Measurements from ENCODE around the gene CDC42EP4. TPM values are rescaled to one million over a fixed set of nuclear protein-coding genes. Genes with fewer than 3 reads are reported as not detected.
A peak's percentile ranks its signal among the peaks of the same experiment; 100 is the strongest.

The CDC42EP4 gene
- total and polyA plus RNA-seq, 9 of the 15 experiments (the other 6 are each of a cell fraction or from before 2014, with no cell fraction given): 0.65 to 20.8 (median 12.3) TPM

- TF ChIP-seq ATF3 (IDR thresholded peaks at IDR 0.05) (peak; percentile 22; the same call in 1 of the 2 replicates), ATF3 (CRISPR knock-in tag; conservative IDR thresholded peaks at IDR 0.05) (no peak), RBM14 (IDR thresholded peaks at IDR 0.05; ENCODE audit: borderline replicate concordance, insufficient read depth, low read depth, low read length) (no peak), MECOM (CRISPR knock-in tag; IDR thresholded peaks at IDR 0.05) (no peak), TAF9B (IDR thresholded peaks at IDR 0.05; ENCODE audit: partially characterized antibody) (no peak), TEAD1 (CRISPR knock-in tag; IDR thresholded peaks at IDR 0.05) (0 out of 4 replicates have a peak, but pooled peaks of 1 of the 2 experiments have one; percentile 6), RNF219 (CRISPR knock-in tag; IDR thresholded peaks at IDR 0.05) (no peak), UBTF (IDR thresholded peaks at IDR 0.05; ENCODE audit: borderline replicate concordance in 1 of 2, low read depth in 2 of 2, low read length in 2 of 2) (peak; percentile 57 to 88; a peak in 1 of 4 replicates), NR4A1 (CRISPR knock-in tag; IDR thresholded peaks at IDR 0.05) (no peak), NR4A1 (tag; IDR thresholded peaks at IDR 0.05) (0 out of 2 replicates have a peak, but pooled peaks have one; percentile 20), SREBF2 (CRISPR knock-in tag; IDR thresholded peaks at IDR 0.05) (no peak), ZNF584 (CRISPR knock-in tag; IDR thresholded peaks at IDR 0.05; ENCODE audit: low read depth) (peak; percentile 48; the same call in 1 of the 2 replicates), VEZF1 (CRISPR knock-in tag; IDR thresholded peaks at IDR 0.05) (peak; percentile 58; the same call in 1 of the 2 replicates), BCOR (IDR thresholded peaks at IDR 0.05) (0 out of 2 replicates have a peak, but pooled peaks have one; percentile 22), GATA2 (CRISPR knock-in tag; IDR thresholded peaks at IDR 0.05) (no peak), ELK3 (CRISPR knock-in tag; IDR thresholded peaks at IDR 0.05) (no peak), CBFA2T3 (IDR thresholded peaks at IDR 0.05) (peak; percentile 58; the same call in 1 of the 2 replicates), ZNF239 (CRISPR knock-in tag; IDR thresholded peaks at IDR 0.05) (no peak), ARNT (IDR thresholded peaks at IDR 0.05) (no peak)
Observed at GRCh38 chr17:73304971-73305812, 6.6 kb downstream of the CDC42EP4 start (continued).
